Tongue (tissue), 2 donors: Measurements from ENCODE around the gene FAM222B. TPM values are rescaled to one million over a fixed set of nuclear protein-coding genes. Genes with fewer than 3 reads are reported as not detected.
"Not testable (repeated sequence)": the region's sequence is repeated elsewhere in the genome, so short reads cannot be mapped to it uniquely, and the experiment has no call there.

ENCODE experiments used
- DNase-seq: peaks from one replicate; pipeline ENCODE4 v3.0.0-alpha.2; 2015
- total RNA-seq: library from RNA; depleted of rRNA; stranded (reverse); fragments of >200 nt; gene quantifications from one replicate; pipeline ENCODE4 v1.2.3, GENCODE V29; 2014

FAM222B gene
- total RNA-seq, 1 donor from 2014 or later = 3.2 TPM

DNA sequence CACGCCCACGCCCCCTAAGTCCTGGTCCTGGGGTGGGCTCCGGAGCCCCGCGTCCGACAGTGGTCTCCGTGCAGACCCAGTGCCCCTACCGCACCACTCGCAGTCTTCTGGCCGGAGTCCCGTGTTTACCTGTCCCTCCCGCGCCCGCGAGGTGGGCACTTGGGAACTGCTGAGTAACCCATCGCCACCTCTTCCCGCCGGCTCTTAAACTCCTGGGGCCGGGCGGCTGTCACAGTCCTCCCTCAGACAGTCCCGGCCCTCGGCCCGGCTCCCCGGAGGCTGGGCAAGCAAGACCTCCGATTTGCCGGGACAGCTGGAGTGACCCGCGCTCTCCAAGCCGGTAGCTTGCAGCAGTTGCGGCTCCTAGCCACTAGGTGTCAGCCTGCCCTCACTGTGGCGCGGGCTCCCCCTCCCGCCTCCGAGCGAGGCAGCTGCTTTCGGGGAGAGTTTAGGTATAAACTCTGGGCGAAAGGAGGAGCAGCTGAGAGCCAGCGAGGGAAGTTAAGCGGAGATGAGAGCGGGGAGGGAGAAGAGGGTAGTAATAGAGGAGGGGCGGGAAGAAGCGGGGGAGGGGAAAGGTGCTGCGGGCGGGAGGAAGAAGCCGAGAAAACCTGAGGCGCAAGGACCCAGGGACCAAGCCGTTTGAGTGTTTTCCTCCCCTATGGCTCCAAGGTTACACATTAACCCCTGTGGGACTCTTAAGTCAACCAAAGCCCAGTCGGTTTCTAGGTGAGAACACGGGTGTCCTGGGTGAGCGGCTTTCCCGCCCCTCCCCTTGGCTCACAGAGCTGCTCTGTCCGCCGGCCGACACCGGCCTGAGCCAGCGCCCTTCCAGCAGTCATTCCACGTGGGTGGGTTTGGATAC, 115.7 kb downstream of the FAM222B start:
- peak; percentile 98 for DNase-seq

DNA sequence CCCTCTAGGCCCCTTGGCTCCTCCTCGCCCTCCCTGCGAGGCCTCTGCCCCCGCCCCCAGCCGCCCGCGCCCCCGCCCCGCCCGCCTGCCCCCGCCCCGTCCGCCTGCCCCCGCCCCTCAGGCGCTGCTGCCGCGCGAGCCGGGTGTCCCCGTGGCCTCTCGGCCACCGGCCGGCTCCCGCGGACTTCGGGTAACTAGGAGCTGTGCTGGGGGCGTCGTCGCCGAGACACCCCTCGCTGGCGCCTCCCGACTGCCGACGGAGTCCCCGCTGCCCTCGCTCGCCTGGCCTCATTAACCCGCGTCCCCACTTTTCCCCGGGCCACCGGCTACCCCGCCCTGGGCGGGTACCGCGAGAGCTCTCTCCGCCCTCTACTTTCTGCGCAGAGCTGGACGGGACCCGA, 116.4 kb downstream of the FAM222B start, which contains the start of gene TLCD1:
Gene TLCD1, minus strand, starts transcription at position 8 of the 401 bp plus-strand sequence. CDS start 136 bp downstream, outside the sequence.
- peak; percentile 84 for DNase-seq

DNA sequence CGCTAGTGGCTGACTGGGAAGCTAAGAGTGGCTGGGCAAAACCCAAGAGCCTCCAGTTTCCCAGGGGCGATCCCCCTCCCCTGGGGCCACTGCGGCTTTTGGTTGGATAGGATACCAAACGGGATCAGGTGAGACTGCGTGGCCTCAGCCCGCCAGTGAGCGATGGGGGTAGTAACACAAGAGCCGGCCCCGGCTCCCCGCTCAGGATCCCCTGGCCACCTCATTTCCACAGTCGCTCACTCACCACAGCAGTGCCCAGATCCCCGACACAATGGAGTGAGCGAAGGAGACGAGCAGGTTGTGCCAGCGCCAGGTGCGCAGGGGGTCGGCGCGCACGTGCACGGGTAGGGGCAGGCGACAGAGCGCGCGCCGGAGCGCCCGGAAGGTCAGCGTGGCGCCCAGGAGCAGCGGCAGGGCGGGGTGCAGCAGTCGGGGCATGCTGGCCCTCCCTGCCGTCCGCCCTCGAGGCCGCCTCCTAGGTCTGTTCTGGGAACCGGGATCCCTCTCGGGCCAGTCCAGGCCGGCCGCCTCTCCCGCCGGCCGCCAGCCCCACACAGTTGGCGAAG, 116.8 kb downstream of the FAM222B start:
- no peak for DNase-seq

DNA sequence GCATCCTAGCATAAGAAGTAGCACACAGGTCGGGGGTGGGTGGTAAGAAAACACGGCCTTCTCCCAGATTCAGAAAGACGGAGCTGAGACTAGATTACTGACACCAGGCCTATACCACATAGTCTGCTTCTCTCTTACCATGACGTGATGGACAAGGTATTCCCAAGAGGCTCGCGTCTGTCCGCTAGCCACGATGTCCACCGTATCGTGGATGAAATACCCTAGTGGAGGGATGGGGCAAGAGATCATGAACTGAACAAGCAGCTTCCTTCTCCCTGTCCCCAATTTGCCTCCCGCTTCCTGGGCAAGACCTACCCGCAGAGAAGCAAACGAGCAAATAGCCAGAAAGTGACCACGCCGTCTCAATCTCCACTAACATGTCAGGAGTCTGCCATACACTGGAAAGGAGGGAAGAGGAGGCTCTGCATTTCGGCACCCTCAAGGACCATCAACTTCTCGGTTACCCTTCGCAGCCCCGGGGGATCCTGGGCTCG, 117.4 kb downstream of the FAM222B start:
- peak; percentile 41 for DNase-seq

DNA sequence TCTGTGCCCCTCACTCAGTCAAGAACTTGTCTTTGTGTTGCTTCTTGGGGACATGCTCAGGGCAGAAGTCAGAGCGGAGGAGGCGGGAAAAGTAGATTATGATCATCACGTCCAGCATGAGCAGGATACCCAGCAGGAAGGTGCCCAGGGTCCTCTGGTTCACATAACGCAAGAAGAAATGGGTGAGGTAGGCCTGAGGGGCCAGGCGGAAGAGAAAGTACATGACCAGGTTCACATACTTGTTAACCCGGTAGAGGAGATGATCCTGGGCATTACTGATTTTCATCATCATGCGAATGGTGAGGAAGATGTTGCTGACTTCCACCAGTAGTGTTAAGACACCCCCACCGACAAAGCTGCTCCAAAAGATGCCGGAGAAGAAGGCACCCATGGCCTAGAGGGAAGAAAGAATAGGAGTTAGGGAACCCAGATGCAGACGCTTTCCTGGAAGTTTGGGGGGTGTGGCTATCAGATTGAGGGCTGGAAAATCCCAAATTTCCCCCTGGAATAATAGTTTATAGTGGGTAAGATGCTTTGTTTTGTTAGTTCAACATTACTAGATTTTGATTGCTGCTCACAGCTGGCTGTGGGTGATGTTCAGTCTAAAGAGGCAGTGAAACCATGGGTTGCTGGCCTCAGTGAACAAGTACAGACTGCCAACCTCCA, 118.0 kb downstream of the FAM222B start:
- DNase-seq = no peak

DNA sequence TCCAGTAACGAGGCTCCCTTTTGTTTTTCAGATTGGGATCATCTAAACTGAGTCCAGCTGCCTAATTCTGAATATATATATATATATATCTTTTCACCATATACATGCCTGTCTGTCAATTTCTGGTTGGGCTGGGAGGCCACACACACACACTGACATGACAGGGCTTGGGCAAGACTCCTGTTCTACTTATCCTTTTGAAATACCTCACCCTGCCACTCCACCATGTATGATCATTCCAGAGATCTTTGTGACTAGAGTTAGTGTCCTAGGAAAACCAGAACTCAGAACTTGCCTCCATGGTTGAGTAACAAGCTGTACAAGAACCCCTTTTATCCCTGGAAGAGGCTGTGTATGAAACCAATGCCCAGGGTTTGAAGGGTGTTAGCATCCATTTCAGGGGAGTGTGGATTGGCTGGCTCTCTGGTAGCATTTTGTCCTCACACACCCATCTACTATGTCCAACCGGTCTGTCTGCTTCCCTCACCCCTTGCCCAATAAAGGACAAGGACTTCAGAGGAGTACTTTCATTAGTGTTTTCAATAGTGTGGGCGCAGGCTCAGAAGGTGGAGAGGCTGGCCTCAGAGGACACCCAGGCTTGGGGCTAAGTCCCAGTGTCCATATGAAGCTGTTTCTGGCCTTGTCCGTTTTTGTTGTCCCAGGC, 118.6 kb downstream of the FAM222B start:
- DNase-seq = not testable (repeated sequence)

DNA sequence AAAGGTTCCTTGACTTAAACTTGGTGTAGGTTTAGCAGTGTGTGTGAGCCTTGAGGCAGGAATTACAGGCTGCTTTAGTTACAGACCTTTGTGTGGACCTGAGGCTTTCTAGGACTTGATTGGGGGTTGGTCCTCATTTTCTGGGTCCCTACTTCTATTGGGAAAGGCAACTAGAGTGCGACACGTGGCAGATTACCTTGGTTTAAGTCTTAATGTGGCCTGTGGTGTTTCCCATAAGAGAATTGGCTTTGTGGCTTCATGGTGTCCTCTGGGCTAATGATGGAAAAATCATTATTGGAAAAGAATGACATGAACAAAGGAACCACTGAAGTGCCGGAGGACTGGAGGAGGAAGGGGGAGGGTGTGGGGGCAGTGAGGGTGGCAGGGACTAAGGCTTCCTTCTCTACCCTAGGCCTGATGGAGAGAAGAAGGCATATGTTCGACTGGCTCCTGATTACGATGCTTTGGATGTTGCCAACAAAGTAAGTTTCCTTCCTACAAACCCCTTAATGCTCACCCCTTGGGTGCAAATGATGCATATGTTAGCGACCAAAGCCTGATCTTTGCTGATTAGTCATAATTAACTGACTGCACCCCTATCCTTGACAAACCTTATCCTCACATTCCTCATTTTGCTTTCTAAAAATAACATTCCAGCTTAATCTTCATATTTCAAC, 119.3 kb downstream of the FAM222B start:
- no peak for DNase-seq

DNA sequence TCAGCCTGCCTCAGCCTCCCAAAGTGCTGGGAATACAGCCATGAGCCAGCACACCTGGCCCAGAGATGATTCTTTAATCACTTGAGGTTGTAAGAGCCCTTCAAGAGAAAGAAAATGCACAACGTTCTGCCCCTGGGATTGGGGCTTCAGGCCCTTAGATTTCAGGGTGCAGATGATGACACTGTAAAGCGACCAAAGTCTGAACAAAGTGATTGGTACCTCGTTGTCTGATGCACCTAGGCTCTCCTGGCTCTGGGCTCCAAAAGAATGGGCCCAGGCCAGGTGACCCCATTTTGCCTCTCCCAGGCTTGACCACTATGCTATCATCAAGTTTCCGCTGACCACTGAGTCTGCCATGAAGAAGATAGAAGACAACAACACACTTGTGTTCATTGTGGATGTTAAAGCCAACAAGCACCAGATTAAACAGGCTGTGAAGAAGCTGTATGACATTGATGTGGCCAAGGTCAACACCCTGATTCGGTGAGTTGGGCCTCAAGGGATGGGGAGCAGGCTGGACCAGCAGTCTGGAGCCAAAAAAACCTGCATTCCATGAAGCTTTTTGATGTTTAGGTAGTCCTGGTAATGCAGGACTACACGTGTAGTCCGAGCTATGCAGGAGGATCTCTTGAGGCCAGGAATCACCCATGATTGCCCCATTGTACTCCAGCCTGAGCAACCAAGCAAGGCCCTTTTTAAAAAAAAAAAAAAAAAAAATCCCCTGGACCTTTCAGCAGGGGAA, 120.0 kb downstream of the FAM222B start:
- no peak for DNase-seq

DNA sequence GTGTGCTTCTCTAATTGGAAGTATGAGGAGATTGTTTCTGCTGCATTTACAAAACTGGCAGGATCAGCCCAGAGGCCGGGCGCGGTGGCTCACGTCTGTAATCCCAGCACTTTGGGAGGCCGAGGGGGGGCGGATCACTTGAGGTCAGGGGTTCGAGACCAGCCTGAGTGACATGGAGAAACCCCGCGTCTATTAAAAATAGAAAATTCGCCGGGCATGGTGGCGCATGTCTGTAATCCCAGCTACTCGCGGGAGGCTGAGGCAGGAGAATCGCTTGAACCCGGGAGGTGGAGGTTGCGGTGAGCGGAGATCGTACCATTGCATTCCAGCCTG, 121.6 kb downstream of the FAM222B start:
- not testable (repeated sequence) for DNase-seq

DNA sequence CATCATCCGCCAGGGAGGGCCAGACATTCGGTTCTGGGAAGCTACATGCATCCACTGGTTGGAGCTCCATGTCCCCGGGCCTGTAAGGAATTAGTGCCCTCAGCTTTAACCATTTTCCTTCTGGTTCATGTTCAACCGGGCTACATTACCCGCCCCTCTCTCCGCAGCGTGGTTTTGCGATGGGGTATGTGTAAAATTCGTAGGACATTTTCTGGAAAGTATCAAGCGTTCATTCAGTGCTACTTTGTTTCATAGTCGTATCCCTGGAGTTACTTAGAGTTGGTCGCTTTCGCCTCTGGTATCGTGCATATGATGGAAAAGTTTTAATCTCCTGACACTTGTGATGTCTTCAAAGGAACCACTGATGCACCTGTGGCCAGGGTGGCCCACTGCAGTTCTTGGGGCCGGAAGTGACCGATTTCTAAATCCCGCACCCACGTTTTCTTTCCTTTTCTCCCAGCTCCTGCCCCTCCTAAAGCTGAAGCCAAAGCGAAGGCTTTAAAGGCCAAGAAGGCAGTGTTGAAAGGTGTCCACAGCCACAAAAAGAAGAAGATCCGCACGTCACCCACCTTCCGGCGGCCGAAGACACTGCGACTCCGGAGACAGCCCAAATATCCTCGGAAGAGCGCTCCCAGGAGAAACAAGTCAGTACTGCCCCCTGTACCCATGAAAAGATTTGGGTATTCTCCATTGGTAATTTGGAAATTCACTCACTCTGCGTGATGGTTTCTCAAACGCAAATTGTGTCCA, 122.2 kb downstream of the FAM222B start:
- DNase-seq = no peak

DNA sequence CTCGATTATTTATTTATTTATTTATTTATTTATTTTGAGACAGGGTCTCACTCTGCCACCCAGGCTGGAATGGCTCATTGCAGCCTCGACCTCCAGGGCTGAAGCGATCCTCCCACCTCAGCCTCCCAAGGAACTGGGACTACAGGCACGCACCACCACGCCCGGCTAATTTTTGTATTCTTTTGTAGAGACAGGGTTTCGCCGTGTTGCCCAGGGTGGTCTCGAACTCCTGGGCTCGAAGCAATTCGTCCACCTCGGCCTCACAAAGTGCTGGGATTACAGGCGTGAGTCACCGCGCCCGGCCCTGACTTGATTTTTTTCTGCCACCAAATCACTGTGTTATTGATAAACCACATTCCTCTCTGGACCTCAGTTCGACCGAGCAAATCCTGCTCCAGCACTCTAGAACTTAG, 123.6 kb downstream of the FAM222B start:
- DNase-seq = no peak

DNA sequence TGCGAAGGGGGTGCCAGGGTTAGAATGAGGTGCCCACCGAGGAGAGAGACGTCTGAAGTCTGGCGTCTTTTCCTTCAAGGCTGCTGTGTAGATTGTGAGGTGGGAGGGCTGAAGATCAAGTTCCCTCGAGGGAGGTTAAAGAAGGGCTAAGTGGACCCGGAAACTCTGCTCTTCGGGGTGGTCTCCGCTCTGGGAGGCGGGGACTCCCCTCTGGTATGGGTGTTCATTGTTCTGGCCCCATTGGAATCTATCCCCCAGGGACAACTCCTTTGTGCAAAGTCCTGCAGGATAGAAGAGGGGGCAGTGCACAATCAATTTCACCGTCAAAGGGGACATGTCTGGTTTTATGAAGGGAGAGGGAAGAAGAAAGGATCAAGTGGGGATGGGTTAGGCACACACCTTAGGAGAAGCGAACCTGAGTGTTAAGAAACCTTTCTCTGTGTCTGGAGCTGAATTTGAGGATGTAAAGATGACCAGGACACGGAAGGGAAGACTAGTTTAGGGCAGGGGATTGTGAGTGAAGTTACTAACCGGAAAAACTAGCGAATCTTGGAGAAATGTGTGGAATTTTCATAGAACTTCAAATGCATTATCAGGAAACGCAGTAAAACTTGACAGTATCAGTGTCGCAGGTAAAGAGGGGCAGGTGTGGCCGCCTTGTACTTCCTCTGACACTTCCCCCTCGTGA, 124.1 kb downstream of the FAM222B start:
- no peak for DNase-seq

DNA sequence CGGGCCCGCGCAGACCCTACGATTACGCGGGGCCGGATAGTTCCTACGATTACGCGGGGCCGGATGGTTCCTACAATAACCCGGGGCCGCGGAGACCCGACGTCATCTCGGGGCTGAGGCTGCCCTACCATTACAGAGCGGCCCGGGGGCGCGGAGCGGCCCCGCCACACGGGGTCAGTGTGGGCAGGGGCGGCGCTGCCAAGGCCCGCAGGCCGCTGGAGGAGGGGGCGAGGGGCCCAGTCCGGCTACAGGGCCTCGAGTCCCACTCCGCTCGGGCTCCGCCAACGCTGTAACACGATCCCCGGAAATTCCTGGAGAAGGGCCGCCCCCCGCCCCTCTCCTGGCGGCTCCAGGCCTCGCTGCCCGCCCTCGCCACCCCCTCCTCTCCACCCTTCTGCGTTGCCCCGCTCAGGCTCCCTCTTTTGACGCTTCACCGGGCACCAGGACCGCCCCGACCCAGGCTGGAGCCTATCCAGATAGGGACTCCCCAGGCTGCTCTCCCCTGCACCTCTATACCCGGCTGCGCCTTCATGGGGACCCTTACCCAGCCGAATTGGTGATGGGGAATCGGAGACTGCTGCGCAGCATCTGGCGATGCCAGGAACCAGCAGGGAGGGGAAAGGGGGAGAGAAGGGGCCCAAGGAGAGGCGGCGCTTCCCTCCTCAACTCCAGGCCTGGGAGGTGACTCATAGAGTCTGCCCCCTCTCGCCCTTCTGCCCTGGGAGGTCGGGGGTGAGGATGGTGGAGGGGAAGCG, 124.8 kb downstream of the FAM222B start, which contains the start of gene RAB34:
Gene RAB34, minus strand, starts transcription at position 291 of the 755 bp plus-strand sequence. CDS start 602 bp downstream, outside the sequence.
- DNase-seq = peak; percentile 96

DNA sequence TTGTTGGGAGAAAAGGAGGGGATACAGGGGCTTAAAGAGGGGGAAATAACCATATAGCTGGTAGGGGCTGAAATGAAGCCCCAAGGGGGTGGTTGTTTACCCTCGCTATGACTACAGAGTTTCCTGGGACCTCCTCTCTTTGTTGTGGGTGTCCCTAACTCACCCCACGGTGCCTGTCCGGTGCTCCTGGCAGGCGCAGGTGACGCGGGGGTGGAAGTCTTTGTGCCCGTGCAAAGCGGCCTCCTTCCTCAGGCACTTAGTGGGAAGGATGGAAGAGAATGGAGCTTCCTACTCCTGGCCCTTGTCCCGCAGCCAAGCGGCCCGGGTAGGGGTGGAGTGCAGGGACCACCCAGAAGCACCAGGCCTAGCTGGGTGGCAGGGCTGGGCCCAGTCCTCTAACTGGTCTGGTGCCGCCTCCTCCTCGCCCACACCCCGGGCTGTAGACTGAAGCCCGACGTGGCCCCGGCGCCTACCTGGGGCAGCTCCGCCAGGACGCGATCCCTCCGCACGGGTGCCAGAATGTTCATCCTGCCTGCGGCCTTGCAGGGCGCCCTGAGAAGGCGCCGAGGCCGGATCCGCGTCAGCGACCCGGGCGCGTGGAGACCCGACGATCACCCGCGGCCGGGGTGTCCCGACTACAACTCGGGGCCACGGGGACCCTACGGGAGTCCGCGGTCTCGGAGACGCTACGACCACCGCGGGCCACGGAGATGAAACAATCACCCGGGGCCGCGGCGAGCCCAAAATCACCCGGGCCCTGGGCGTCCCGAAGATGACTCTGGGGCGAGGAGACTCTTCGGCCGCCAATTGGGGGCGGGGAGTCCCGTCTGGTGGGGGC, 125.6 kb downstream of the FAM222B start:
- peak; percentile 74 for DNase-seq

DNA sequence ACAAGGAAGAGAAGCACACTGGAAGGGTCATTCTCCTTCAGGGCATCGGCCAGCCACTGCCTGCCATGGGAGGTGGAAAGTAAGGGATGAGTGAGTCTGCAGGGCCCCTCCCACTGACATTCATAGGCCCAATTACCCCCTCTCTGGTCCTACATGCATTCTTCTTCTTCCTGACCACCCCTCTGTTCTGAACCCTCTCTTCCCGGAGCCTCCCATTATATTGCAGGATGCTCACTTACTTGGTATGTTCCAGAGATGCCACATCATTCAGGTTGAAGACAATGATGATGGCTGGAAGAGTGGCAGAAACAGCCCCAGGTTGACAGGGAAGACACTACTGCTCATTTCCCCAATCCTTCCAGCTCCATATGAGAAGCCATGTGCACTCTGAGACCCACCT, 127.4 kb downstream of the FAM222B start:
- no peak for DNase-seq

DNA sequence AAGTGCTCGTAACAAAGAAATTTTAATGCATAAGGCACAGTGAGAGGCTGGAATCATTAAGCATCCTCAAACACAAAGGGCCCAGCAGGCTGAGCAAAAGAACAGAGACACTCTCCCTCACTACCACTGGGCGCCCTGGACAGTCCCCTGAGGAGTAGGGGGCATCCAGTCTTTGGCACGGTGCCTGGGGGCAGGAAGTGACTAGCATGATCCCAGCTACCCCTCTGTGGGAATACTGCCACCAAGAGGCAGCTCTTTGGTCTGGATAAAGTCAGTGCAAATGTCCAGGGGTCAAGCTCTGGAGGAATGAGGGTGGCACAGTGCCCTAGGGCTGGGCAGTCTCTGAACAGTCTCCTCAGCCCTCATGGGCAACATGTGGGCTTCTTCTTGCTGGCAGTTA, 128.3 kb downstream of the FAM222B start:
- no peak for DNase-seq

DNA sequence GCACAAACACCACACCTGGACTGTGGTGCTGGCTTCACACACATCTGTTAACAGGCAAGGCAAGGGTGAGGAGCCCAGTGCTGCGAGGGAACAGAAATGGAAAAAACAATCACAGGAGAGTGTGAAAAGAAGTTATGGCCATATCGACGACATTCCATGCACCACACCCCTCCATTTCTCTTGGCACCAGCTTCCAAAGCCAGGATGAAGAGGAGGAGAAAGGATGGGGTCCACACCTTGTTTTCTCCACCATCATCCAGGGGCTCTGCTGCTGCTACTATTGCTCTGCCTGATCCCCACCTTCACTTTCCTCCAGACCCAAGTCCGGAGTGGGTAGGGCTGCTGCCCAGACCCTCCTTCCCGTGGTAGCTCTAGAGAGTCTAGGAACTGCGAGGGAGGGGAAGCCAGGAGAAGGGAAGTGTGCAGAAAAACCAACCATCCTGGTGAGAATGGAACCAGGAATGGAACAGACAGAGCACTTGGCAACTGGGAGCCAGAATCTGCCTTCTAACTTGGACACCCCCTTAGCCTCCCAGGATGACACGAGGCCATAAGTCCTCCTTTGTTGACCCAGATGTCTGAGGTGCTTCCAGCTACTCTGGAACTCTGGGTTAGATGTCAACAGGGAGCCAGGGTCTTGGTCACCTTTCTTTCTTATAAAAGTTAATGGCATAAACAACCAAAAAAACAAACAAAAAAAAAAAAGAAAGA, 129.7 kb downstream of the FAM222B start:
- DNase-seq = no peak
